IPS-18a (cell line): ENCODE data around the gene SDC1.
"Not testable (repeated sequence)": the region's sequence is repeated elsewhere in the genome, so short reads cannot be mapped to it uniquely, and the experiment has no call there.

Experiments used
- H3K27ac ChIP-seq: one replicate; pipeline ENCODE4 v1.5.1; 2013; ENCODE audit warnings: low read length
- H3K27me3 ChIP-seq: one replicate; pipeline ENCODE4 v1.6.1; 2013; ENCODE audit warnings: mild to moderate bottlenecking, low read length; ENCODE audit not compliant: control insufficient read depth, insufficient read depth
- H3K36me3 ChIP-seq: one replicate; pipeline ENCODE4 v1.6.1; 2013; ENCODE audit warnings: low read depth, low read length; ENCODE audit not compliant: control insufficient read depth
- H3K4me1 ChIP-seq: one replicate; pipeline ENCODE4 v1.6.1; 2013; ENCODE audit warnings: low read depth, low read length; ENCODE audit not compliant: control insufficient read depth
- H3K4me3 ChIP-seq: one replicate; pipeline ENCODE4 v1.5.1; 2013; ENCODE audit warnings: low read length
- H3K9ac ChIP-seq: one replicate; pipeline ENCODE4 v1.6.1; 2013; ENCODE audit warnings: mild to moderate bottlenecking, low read length, moderate library complexity
- H3K9me3 ChIP-seq: one replicate; pipeline ENCODE4 v1.6.1; 2013; ENCODE audit warnings: low read depth, low read length; ENCODE audit not compliant: control insufficient read depth

SDC1 gene

GRCh38 chr2:20242727-20243377 is 17.9 kb upstream of the SDC1 start:
- Histone ChIP-seq H3K36me3 (peaks cover 7% of the 10 kb centered on the region), H3K4me3 (no peak overlapping the region), H3K9me3 (no peaks in the 10 kb centered on the region), H3K27ac (no peak overlapping the region), H3K4me1 (no peaks in the 10 kb centered on the region), H3K9ac (no peak overlapping the region), H3K27me3 (no peaks in the 10 kb centered on the region)

- H3K4me1 ChIP-seq, result no peaks in the 10 kb centered on the region
- no peaks in the 10 kb centered on the region for H3K27me3 ChIP-seq
- H3K9me3 ChIP-seq, result no peaks in the 10 kb centered on the region
- no peak overlapping the region for H3K4me3 ChIP-seq
- peaks cover 1% of the 10 kb centered on the region for H3K36me3 ChIP-seq
- no peak overlapping the region for H3K27ac ChIP-seq
- no peak overlapping the region for H3K9ac ChIP-seq
Observed at GRCh38 chr2:20241973-20242726, 17.2 kb upstream of the SDC1 start.

- H3K4me1 ChIP-seq, H3K9me3 ChIP-seq, H3K9ac ChIP-seq, H3K27me3 ChIP-seq, H3K4me3 ChIP-seq, H3K36me3 ChIP-seq, H3K27ac ChIP-seq: not testable (repeated sequence)
Observed at GRCh38 chr2:20240291-20240690, 15.4 kb upstream of the SDC1 start.

- no peaks in the 10 kb centered on the region for H3K4me1 ChIP-seq
Observed at GRCh38 chr2:20236496-20236895, 11.6 kb upstream of the SDC1 start.

GRCh38 chr2:20235655-20236305 is 10.8 kb upstream of the SDC1 start:
- H3K36me3 ChIP-seq, result no peaks in the 10 kb centered on the region
- H3K9me3 ChIP-seq, result no peaks in the 10 kb centered on the region
- no peak overlapping the region for H3K4me3 ChIP-seq
- H3K27ac ChIP-seq, result no peak overlapping the region
- H3K4me1 ChIP-seq, result no peaks in the 10 kb centered on the region
- no peak overlapping the region for H3K9ac ChIP-seq
- H3K27me3 ChIP-seq, result no peaks in the 10 kb centered on the region

More at GRCh38 chr2:20236496-20236895, 11.6 kb upstream of the SDC1 start:
- Histone ChIP-seq H3K27ac (no peak overlapping the region), H3K27me3 (no peaks in the 10 kb centered on the region), H3K9ac (no peak overlapping the region), H3K9me3 (no peaks in the 10 kb centered on the region), H3K4me3 (no peak overlapping the region), H3K36me3 (no peaks in the 10 kb centered on the region)

- not testable (repeated sequence) for H3K36me3 ChIP-seq, H3K9ac ChIP-seq, H3K4me1 ChIP-seq, H3K9me3 ChIP-seq, H3K4me3 ChIP-seq, H3K27me3 ChIP-seq, H3K27ac ChIP-seq
Observed at GRCh38 chr2:20234597-20234996, 9.7 kb upstream of the SDC1 start.

GRCh38 chr2:20232837-20233207 is 7.9 kb upstream of the SDC1 start:
- Histone ChIP-seq H3K27me3 (no peaks in the 10 kb centered on the region), H3K4me1 (no peaks in the 10 kb centered on the region), H3K4me3 (no peak overlapping the region), H3K27ac (no peak overlapping the region), H3K36me3 (no peaks in the 10 kb centered on the region), H3K9me3 (no peaks in the 10 kb centered on the region), H3K9ac (no peak overlapping the region)

GRCh38 chr2:20231598-20232026 is 6.7 kb upstream of the SDC1 start:
- H3K4me3 ChIP-seq, result no peak overlapping the region
- H3K9ac ChIP-seq, result no peak overlapping the region
- no peaks in the 10 kb centered on the region for H3K36me3 ChIP-seq
- H3K27me3 ChIP-seq, result no peaks in the 10 kb centered on the region
- H3K27ac ChIP-seq, result no peak overlapping the region
- no peaks in the 10 kb centered on the region for H3K9me3 ChIP-seq
- no peaks in the 10 kb centered on the region for H3K4me1 ChIP-seq

- H3K9ac ChIP-seq, result no peak overlapping the region
- H3K4me3 ChIP-seq, result no peak overlapping the region
- H3K36me3 ChIP-seq, result no peaks in the 10 kb centered on the region
- no peak overlapping the region for H3K27ac ChIP-seq
- H3K4me1 ChIP-seq, result no peaks in the 10 kb centered on the region
- H3K27me3 ChIP-seq, result peaks cover 2% of the 10 kb centered on the region
- no peaks in the 10 kb centered on the region for H3K9me3 ChIP-seq
Observed at GRCh38 chr2:20231159-20231558, 6.2 kb upstream of the SDC1 start.

GRCh38 chr2:20230114-20230425 is 5.1 kb upstream of the SDC1 start:
- Histone ChIP-seq H3K27ac (no peak overlapping the region), H3K27me3 (peaks cover 9% of the 10 kb centered on the region), H3K36me3 (no peaks in the 10 kb centered on the region), H3K9me3 (no peaks in the 10 kb centered on the region), H3K4me3 (no peak overlapping the region), H3K9ac (no peak overlapping the region), H3K4me1 (peaks cover 3% of the 10 kb centered on the region)

- no peak overlapping the region for H3K9ac ChIP-seq
- no peak overlapping the region for H3K4me3 ChIP-seq
- peaks cover 9% of the 10 kb centered on the region for H3K27me3 ChIP-seq
- no peaks in the 10 kb centered on the region for H3K36me3 ChIP-seq
- no peaks in the 10 kb centered on the region for H3K9me3 ChIP-seq
- H3K4me1 ChIP-seq, result peaks cover 3% of the 10 kb centered on the region
- no peak overlapping the region for H3K27ac ChIP-seq
Observed at GRCh38 chr2:20229322-20230113, 4.6 kb upstream of the SDC1 start.
